Testis (tissue), 3 donors: Measurements from ENCODE around the gene MINDY4. TPM values are rescaled to one million over a fixed set of nuclear protein-coding genes. Genes with fewer than 3 reads are reported as not detected.

Source experiments
- DNase-seq: peaks from one replicate; pipeline ENCODE4 v3.0.0-alpha.2; 2019
- H3K27ac ChIP-seq, 2 donors: fragments of 200-600 bp; sonication (generic); one replicate each; pipeline ENCODE4 v1.5.1; 2019
- H3K27me3 ChIP-seq: fragments of 200-600 bp; sonication (generic); one replicate; pipeline ENCODE4 v1.5.1; 2019
- H3K36me3 ChIP-seq: fragments of 200-600 bp; sonication (generic); one replicate; pipeline ENCODE4 v1.5.1; 2017; ENCODE audit warnings: low read depth; ENCODE audit errors: missing control alignments
- H3K4me1 ChIP-seq: fragments of 200-600 bp; sonication (generic); one replicate; pipeline ENCODE4 v1.5.1; 2019
- H3K4me3 ChIP-seq, 2 donors: fragments of 200-600 bp; sonication (generic); one replicate each; pipeline ENCODE4 v1.5.1; 2017 to 2019
- H3K9me3 ChIP-seq: fragments of 200-600 bp; sonication (generic); one replicate; pipeline ENCODE4 v1.5.1; 2017
- CTCF ChIP-seq, 3 experiments: fragments of 450-650 bp in 2 of 3; fragments of 200-600 bp in 1 of 3; sonication (generic) in 1 of 3; IDR thresholded peaks; one replicate each; pipeline ENCODE4 v1.5.1; 2016 to 2019; ENCODE audit warnings: antibody characterized with exemption in 3 of 3, mild to moderate bottlenecking in 2 of 3, moderate library complexity in 1 of 3
- POLR2A ChIP-seq: fragments of 450-650 bp; IDR thresholded peaks from one replicate; pipeline ENCODE4 v1.6.1; 2017; ENCODE audit warnings: antibody characterized with exemption, mild to moderate bottlenecking, moderate library complexity
- WGBS, 2 donors: methylation state at CpG; one replicate each; pipeline ENCODE4 v1.1.5; 2018; 5-methylcytosine and 5-hydroxymethylcytosine counted together
- intact Hi-C: fragments of 100-400 bp; cut with DNase I; formaldehyde crosslinking; loops from one replicate; pipeline ENCODE4 v1.15.1; 2023; ENCODE audit warnings: low total_unique reads
- polyA plus RNA-seq: library from polyadenylated mRNA; stranded (reverse); fragments of 350-450 nt; fragmentation: Illumina TruSeq; extraction: RNeasy Lipid Tissue Mini Kit (QIAGEN cat#74804); gene quantifications from one replicate; pipeline ENCODE4 v1.2.3, GENCODE V29; 2014; ENCODE audit warnings: low read depth, low replicate concordance; ENCODE audit not compliant: insufficient read depth
- total RNA-seq, 2 donors: library from RNA; depleted of rRNA; stranded (reverse); fragments of >200 nt; gene quantifications; one replicate each; pipeline ENCODE4 v1.2.3, GENCODE V29; 2016

The MINDY4 gene
- total and polyA plus RNA-seq, 3 donors from 2014 or later: 25.3 to 51.7 (median 47.6) TPM

GRCh38 chr7:30880941-30881340 is 109.7 kb downstream of the MINDY4 start:
- WGBS, 2 donors: 90 to 97% methylated on average over 3 to 4 of the region's 4 CpGs
- no peak for DNase-seq
- H3K27ac ChIP-seq: no peak overlapping the region
- TF ChIP-seq CTCF (IDR thresholded peaks at IDR 0.05) (no peak), POLR2A (no peak)
- no peaks in the 10 kb centered on the region for H3K27me3 ChIP-seq
- H3K4me1 ChIP-seq: no peaks in the 10 kb centered on the region
- no peak overlapping the region for H3K4me3 ChIP-seq
- intact Hi-C loops: no loop called here
- H3K36me3 ChIP-seq: no peaks in the 10 kb centered on the region
- no peaks in the 10 kb centered on the region for H3K9me3 ChIP-seq

GRCh38 chr7:30881448-30881847 is 110.2 kb downstream of the MINDY4 start:
- Histone ChIP-seq H3K9me3 (no peaks in the 10 kb centered on the region), H3K4me3 (no peak overlapping the region), H3K27me3 (no peaks in the 10 kb centered on the region), H3K36me3 (no peaks in the 10 kb centered on the region), H3K4me1 (no peaks in the 10 kb centered on the region), H3K27ac (no peak overlapping the region)
- no peak for TF ChIP-seq CTCF (IDR thresholded peaks at IDR 0.05)
- no peak for TF ChIP-seq POLR2A
- intact Hi-C loops: no loop called here
- no peak for DNase-seq
- 83 to 89% methylated on average over 7 of the region's 7 CpGs for WGBS, 2 donors

DNA sequence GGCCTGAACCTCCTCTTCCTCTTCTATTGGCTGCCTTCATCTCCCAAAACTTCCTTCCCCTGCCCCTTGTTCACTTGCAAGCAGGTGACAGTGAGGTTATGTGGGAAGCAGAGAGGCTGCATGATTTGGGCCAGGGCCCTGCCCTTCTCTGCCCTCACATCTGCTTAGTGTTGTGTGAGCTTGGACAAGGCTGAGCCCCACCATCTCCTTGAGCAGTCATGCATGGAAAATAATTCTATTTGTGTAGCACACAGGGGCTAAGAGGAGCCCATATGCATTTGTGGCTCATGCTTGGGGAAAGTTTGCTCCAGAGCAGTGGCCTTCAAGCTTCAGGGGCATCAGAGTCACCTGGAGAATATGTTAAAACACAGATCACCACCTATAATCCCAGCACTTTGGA is 113.7 kb downstream of the MINDY4 start:
- H3K4me1 ChIP-seq: no peaks in the 10 kb centered on the region

DNA sequence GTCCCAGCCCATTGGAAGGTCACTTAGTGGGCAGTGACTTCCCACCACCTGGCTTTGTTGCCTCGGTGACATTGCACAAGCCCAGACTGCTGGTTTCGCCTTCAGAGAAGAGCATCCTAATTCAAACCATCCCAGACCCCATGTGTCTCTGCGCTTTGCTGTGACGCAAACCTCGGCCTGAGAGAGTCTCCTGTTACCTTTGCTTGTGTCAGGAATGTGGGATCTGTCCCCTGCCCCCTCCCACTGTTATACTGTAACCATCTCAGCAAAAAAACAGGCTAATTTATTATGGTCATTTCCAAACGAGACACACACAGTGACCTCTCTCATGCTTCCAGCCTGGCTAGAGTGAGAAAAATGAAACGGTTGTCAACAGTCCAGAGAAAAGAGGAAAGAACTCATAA is 115.4 kb downstream of the MINDY4 start:
- H3K4me3 ChIP-seq: no peak overlapping the region
- intact Hi-C loops: no loop called here
- H3K36me3 ChIP-seq: no peaks in the 10 kb centered on the region
- H3K27me3 ChIP-seq: no peaks in the 10 kb centered on the region
- H3K9me3 ChIP-seq: no peaks in the 10 kb centered on the region
- no peak for TF ChIP-seq POLR2A
- no peak for TF ChIP-seq CTCF (IDR thresholded peaks at IDR 0.05)
- no peaks in the 10 kb centered on the region for H3K4me1 ChIP-seq
- WGBS, 2 donors: 77 to 79% methylated on average over 6 to 7 of the region's 7 CpGs
- no peak for DNase-seq
- no peak overlapping the region for H3K27ac ChIP-seq

More for the DNA sequence above, 113.7 kb downstream of the MINDY4 start:
- no peak overlapping the region for H3K4me3 ChIP-seq
- no peaks in the 10 kb centered on the region for H3K9me3 ChIP-seq
- no peak for TF ChIP-seq CTCF (IDR thresholded peaks at IDR 0.05)
- no peaks in the 10 kb centered on the region for H3K36me3 ChIP-seq
- no peak overlapping the region for H3K27ac ChIP-seq
- no peaks in the 10 kb centered on the region for H3K27me3 ChIP-seq
- no peak for DNase-seq
- intact Hi-C loops: no loop called here

DNA sequence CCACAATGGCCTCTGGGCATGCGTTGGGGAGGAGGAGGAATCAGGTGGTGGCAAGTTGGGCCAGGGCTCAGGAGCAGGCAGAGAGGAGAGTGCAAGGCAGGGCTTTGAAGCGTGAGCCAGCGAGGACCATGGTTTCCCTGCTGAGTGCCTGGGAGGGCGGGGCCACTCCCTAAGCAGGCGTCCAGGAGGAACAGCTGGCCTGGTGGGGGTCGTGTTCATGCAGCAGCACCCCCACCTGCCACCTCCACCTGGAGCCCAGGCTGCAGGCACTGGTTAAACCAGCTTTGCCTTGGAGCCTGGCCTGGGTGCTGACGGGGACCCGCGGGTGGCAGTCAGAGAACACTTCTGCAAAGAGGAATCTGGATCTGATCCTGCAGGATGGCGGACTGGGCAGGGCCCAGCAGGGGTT is 116.3 kb downstream of the MINDY4 start:
- H3K36me3 ChIP-seq: no peaks in the 10 kb centered on the region
- H3K4me3 ChIP-seq: no peak overlapping the region
- no peaks in the 10 kb centered on the region for H3K27me3 ChIP-seq
- intact Hi-C loops: no loop called here
- TF ChIP-seq POLR2A: no peak
- TF ChIP-seq CTCF (IDR thresholded peaks at IDR 0.05): no peak
- WGBS, 2 donors: 74 to 89% methylated on average over 6 to 10 of the region's 10 CpGs
- no peaks in the 10 kb centered on the region for H3K9me3 ChIP-seq
- H3K4me1 ChIP-seq: no peaks in the 10 kb centered on the region
- DNase-seq: no peak
- H3K27ac ChIP-seq: no peak overlapping the region
